DND-41 (cell line): ENCODE data around the gene SOS1.

Experiments used
- ATAC-seq: fragments of 200-7000 bp; cut with Tn5 transposase; 3 replicates; pipeline ENCODE4 v1.9.1; 2021; ENCODE audit warnings: low read depth; ENCODE audit not compliant: insufficient read depth
- DNase-seq: peaks from one replicate; pipeline ENCODE4 v3.0.0-alpha.2; 2020
- H2AFZ ChIP-seq: 2 replicates; pipeline ENCODE4 v1.6.0; 2012; ENCODE audit warnings: low read depth, low read length
- H3K27ac ChIP-seq: 2 replicates; pipeline ENCODE4 v1.5.1; 2012; ENCODE audit warnings: low read length, inconsistent platforms
- H3K27me3 ChIP-seq: fragments of 200-600 bp; sonication (generic); 2 replicates; pipeline ENCODE4 v1.6.0; 2012; ENCODE audit warnings: low read length, mild to moderate bottlenecking, inconsistent platforms; ENCODE audit not compliant: insufficient read depth, poor library complexity
- H3K36me3 ChIP-seq: 2 replicates; pipeline ENCODE4 v1.5.1; 2012; ENCODE audit warnings: low read length, inconsistent platforms; ENCODE audit not compliant: insufficient read depth
- H3K4me1 ChIP-seq: 2 replicates; pipeline ENCODE4 v1.5.1; 2012; ENCODE audit warnings: mild to moderate bottlenecking, low read length; ENCODE audit not compliant: insufficient read depth
- H3K4me2 ChIP-seq: 2 replicates; pipeline ENCODE4 v1.6.0; 2012; ENCODE audit warnings: mild to moderate bottlenecking, moderate library complexity, low read length, inconsistent platforms; ENCODE audit not compliant: insufficient read depth
- H3K4me3 ChIP-seq, 2 experiments: fragments of 200-600 bp in 1 of 2; shearing (Covaris generic) in 1 of 2; 2 replicates each; pipeline ENCODE4 v1.5.1; 2012 to 2016; ENCODE audit warnings: inconsistent platforms in 2 of 2, low read length in 2 of 2, mild to moderate bottlenecking in 2 of 2, low read depth in 1 of 2, moderate library complexity in 1 of 2
- H3K79me2 ChIP-seq: 2 replicates; pipeline ENCODE4 v1.6.0; 2012; ENCODE audit warnings: low read length, inconsistent platforms; ENCODE audit not compliant: insufficient read depth
- H3K9ac ChIP-seq: 2 replicates; pipeline ENCODE4 v1.6.0; 2012; ENCODE audit warnings: low read depth, mild to moderate bottlenecking, inconsistent platforms, low read length, moderate library complexity
- H3K9me3 ChIP-seq: 2 replicates; pipeline ENCODE4 v1.5.1; 2012; ENCODE audit warnings: low read length, moderate library complexity, mild to moderate bottlenecking, inconsistent platforms; ENCODE audit not compliant: insufficient read depth, severe bottlenecking
- H4K20me1 ChIP-seq: 2 replicates; pipeline ENCODE4 v1.6.0; 2012; ENCODE audit warnings: low read length; ENCODE audit not compliant: insufficient read depth
- CTCF ChIP-seq: IDR thresholded peaks from 2 replicates; pipeline ENCODE4 v1.5.1; 2012; ENCODE audit warnings: borderline replicate concordance, low read length, moderate library complexity, mild to moderate bottlenecking; ENCODE audit not compliant: poor library complexity, severe bottlenecking; ENCODE audit errors: extremely low read depth
- EZH2 ChIP-seq: IDR thresholded peaks from 3 replicates; pipeline ENCODE4 v1.6.1; 2012; ENCODE audit warnings: borderline replicate concordance, low read depth, mild to moderate bottlenecking, moderate library complexity, low read length, inconsistent platforms; ENCODE audit not compliant: severe bottlenecking

The SOS1 gene

GRCh38 chr2:39017334-39017733 lies 103.5 kb downstream of the SOS1 start:
- ATAC-seq = no peak
- H2AFZ ChIP-seq = no peak overlapping the region
- H3K79me2 ChIP-seq = no peaks in the 10 kb centered on the region
- H4K20me1 ChIP-seq = no peaks in the 10 kb centered on the region
- no peaks in the 10 kb centered on the region for H3K9me3 ChIP-seq
- H3K4me3 ChIP-seq = no peak overlapping the region
- H3K4me1 ChIP-seq = no peaks in the 10 kb centered on the region
- no peak overlapping the region for H3K27ac ChIP-seq
- TF ChIP-seq EZH2 = no peak
- no peak for TF ChIP-seq CTCF
- no peak overlapping the region for H3K4me2 ChIP-seq
- no peak for DNase-seq
- H3K36me3 ChIP-seq = peaks cover 17% of the 10 kb centered on the region
- no peaks in the 10 kb centered on the region for H3K27me3 ChIP-seq
- no peak overlapping the region for H3K9ac ChIP-seq

DNA sequence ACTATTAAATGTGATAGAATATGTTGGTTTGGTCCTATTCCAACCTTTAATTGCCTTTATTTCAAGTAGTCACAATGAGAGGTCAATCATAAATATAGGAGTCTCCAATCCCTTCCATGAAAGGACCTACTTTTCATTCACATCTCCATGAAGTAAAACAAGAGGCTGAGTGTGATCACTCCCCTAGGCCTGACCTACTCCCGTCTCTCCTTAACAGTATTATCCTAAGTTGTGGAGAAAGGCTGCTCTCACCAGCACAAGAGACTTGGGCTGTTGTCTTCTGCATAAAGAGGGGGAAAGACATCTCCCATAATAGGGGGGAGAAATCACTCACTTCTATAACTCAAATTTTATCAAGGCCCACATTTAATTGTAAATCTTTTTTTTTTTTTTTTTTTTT lies 105.4 kb downstream of the SOS1 start:
- Histone ChIP-seq H3K9me3 (no peaks in the 10 kb centered on the region), H4K20me1 (no peaks in the 10 kb centered on the region), H3K4me3 (no peak overlapping the region), H3K4me1 (no peaks in the 10 kb centered on the region), H3K36me3 (peaks cover 28% of the 10 kb centered on the region), H3K9ac (no peak overlapping the region), H3K27ac (no peak overlapping the region), H3K79me2 (no peaks in the 10 kb centered on the region), H3K4me2 (no peak overlapping the region), H3K27me3 (no peaks in the 10 kb centered on the region), H2AFZ (no peak overlapping the region)
- no peak for DNase-seq
- TF ChIP-seq CTCF (no peak), EZH2 (no peak)
- no peak for ATAC-seq

DNA sequence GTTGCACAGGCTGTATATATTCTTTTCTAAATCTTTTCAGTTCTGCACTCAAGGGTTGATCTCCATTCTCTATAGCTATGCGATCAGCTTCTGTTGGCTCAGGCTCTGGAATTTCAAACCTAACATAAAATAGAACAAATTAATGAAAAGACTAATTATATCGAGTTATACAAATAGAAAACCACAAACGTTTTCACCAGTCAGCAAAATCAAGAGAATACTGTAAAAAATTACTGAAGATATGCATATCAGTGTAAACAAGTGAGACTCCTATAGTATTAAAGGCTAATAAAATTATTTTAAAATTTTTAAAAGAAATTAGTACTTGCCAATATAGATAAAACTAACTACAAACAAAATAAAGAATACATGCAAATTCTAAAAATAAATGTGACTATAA lies 107.0 kb downstream of the SOS1 start:
- Histone ChIP-seq H4K20me1 (no peaks in the 10 kb centered on the region), H3K27me3 (no peaks in the 10 kb centered on the region), H3K9ac (no peak overlapping the region), H3K27ac (no peak overlapping the region), H3K4me2 (no peak overlapping the region), H3K4me1 (no peaks in the 10 kb centered on the region), H3K36me3 (peaks cover 38% of the 10 kb centered on the region), H3K9me3 (no peaks in the 10 kb centered on the region), H3K4me3 (no peak overlapping the region), H2AFZ (no peak overlapping the region), H3K79me2 (no peaks in the 10 kb centered on the region)
- DNase-seq = no peak
- ATAC-seq = no peak
- TF ChIP-seq CTCF = no peak
- no peak for TF ChIP-seq EZH2

DNA sequence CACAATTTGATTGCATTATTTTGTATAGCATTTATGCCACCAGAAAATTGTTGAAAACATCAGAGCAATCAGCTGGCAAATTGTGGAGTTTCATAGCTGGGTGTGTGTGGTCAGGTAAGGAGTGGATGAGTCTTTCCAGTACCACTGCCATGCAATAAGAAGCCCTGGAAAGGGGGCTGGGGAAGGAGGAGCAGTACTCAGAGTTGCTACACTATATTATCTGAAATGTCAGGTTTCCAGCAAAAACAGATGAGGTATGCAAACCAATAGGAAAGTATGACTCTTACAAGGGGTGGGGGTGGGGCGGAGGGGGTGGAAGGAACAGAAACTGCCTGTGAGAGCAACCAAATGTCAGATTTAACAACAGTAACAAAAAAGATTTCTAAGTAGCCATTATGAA lies 112.2 kb downstream of the SOS1 start:
- Histone ChIP-seq H3K27ac (no peak overlapping the region), H3K9me3 (no peaks in the 10 kb centered on the region), H3K4me1 (no peaks in the 10 kb centered on the region), H3K4me3 (no peak overlapping the region), H3K79me2 (no peaks in the 10 kb centered on the region), H3K4me2 (no peak overlapping the region), H3K36me3 (peaks cover 73% of the 10 kb centered on the region), H2AFZ (no peak overlapping the region), H4K20me1 (no peaks in the 10 kb centered on the region), H3K9ac (no peak overlapping the region), H3K27me3 (no peaks in the 10 kb centered on the region)
- no peak for ATAC-seq
- no peak for DNase-seq
- TF ChIP-seq CTCF (no peak), EZH2 (no peak)
